HL-60/S4 (cell line): ENCODE data around the gene LAGE3.

Source experiments
- in situ Hi-C: fragments of 300-500 bp; cut with MboI; formaldehyde crosslinking; loops from 2 replicates; pipeline ENCODE4 v1.14.3; 2022; ENCODE audit warnings: low sequenced_read_pairs

Gene LAGE3

GRCh38 chrX:154436983-154437752 is 41.9 kb downstream of the LAGE3 start, which contains the start of gene GDI1:
TSS of gene GDI1 (plus strand) at chrX:154437154. CDS start at chrX:154437255, 101 bp downstream.
- in situ Hi-C loops = no loop called here

GRCh38 chrX:154436374-154436982 is 42.6 kb downstream of the LAGE3 start:
- in situ Hi-C loops = no loop called here

GRCh38 chrX:154435171-154435733 is 43.8 kb downstream of the LAGE3 start:
- in situ Hi-C loops = no loop called here

- in situ Hi-C loops = no loop called here
These were observed 44.5 kb downstream of the LAGE3 start for GRCh38 chrX:154434394-154435168.

- in situ Hi-C loops = no loop called here
These were observed 45.5 kb downstream of the LAGE3 start for GRCh38 chrX:154433605-154434004.

DNA sequence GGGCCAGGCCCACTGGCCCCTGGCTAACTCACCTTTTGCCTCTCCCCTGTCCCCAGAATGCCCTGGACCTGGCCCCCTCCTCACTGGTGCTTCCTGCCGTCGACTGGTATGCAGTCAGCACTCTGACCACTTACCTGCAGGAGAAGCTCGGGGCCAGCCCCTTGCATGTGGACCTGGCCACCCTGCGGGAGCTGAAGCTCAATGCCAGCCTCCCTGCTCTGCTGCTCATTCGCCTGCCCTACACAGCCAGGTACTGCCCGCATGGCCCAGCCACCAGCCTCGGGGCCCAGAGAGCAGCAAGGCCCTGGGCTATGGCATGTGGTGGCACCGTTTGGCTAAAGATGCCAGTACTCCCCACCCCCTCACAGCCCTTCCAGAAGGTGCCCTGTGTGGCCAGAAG is 46.9 kb downstream of the LAGE3 start:
- in situ Hi-C loops = no loop called here

DNA sequence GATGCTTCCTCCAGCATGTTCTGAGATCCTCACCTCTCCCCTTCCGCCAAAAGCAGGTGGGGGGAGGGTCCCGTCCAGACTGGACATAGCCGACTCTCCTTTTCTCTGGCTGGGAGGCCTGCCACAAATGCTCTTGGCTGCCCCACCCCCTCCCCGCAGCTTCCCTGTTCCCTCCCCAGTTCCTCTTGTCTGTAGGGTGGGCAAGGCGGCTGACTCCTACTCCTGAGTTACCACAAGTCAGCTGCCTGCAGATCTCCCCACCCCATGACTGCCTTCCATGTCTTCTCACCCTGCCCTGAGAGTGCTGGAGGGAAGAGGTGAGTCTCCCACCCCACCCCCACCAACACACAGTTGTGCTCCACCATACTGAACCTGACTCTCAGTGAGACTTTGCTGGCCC is 47.7 kb downstream of the LAGE3 start:
- in situ Hi-C loops = no loop called here

DNA sequence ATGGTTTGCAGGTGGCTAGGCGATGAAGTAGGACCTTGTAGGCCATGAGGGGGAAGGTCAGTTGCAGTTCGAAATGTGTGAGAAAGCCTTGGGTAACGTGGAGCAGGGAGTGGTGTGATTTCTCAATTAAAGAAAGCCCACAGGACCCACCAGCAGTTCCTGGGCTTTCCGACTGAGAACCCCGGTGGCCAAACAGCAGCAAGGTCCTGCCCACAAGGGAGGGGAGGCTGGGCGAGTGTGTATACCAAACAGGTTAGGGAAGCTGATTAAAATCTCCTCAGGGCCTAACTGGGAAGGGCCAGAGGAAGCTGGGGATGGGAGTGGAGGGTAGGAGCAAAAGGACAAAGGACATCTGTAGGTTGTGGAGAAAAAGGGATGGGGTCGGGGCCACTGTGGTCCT is 48.2 kb downstream of the LAGE3 start:
- in situ Hi-C loops = no loop called here

GRCh38 chrX:154430479-154430878 is 48.6 kb downstream of the LAGE3 start:
- in situ Hi-C loops = no loop called here

DNA sequence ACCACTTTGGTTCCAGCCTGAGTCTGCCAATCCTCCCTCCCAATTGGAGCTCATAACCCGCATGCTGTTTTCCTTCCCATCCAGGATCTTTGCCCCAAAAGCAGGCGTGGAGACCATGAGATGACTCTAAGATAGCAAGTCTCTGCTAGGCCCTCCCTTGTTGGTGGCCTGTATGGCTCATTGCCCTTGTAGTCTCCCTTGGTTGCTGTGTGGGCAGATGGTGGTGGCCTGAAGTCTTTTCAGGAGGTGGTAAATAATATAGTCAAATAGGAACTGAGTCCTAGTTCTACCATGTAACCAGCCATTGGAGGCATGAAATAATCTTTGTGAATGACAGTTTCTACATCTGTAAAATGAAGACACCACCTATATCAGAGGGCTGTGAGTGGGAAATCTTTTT is 49.4 kb downstream of the LAGE3 start:
- in situ Hi-C loops = no loop called here

DNA sequence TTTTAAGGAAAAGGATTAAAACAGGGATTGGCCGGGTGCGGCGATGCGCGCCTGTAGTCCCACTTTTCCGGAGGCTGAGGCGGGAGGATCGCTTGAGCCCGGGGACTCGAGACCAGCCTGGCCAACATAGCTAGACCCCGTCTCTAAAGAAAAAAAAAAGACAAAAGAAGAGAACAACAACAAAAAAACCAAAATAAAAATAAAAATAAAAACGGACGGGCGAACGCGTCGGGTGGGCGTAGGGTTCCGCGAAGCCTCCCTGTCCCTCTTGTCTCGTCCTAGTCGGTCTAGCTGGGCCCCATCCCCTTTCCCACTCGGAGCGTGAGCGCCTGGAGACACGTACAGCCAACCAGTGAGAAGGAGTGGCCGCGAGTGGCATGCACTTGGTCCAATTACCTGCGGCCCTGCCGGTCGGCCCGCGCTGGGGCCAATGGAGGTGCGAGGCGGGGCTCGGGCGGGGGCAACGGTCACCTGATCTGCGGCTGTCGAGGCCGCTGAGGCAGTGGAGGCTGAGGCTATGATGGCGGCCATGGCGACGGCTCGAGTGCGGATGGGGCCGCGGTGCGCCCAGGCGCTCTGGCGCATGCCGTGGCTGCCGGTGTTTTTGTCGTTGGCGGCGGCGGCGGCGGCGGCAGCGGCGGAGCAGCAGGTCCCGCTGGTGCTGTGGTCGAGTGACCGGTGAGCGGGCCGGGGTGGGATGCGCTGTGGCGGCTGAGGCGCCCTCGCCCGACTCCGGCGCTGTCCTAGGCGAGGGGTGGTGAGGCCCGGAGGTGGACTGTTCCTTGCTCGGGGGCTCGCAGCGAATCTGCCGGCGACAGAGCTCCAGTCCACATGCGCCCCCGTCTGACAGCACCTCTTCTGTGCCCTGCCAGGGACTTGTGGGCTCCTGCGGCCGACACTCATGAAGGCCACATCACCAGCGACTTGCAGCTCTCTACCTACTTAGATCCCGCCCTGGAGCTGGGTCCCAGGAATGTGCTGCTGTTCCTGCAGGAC is 50.6 kb downstream of the LAGE3 start, which contains the start of gene ATP6AP1:
ATP6AP1 (plus strand) TSS at position 502 of the 996 bp plus-strand sequence; CDS start at position 518, 16 bp downstream.
- in situ Hi-C loops = no loop called here
